CD4-positive, alpha-beta T cell treated with Interleukin-6 at 100 ng/mL for 8 hours (primary cell): ENCODE data around the gene GJD2.

Experiments used
- DNase-seq: peaks from one replicate; pipeline ENCODE4 v3.0.0-alpha.2; 2020; ENCODE audit warnings: mixed read lengths, low spot score

GJD2 gene

DNA sequence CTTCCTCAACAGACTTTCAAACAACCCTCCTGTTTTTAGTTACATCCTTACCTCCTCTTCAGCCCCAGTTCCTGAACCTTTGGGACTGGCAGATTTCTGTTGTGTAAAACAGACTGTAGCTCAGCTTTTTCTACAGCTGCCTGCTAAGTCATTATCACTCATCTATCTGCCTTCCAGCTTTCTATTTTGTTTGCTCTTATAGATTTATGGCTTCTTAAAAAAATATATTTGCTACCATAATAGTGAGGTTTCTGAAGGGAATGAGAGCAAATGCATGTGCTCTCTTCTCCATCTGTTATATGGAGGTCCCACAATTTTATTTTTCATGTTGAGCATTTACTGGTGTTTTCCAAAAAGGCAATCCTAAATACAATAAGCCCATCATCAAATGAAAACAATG is 18.2 kb upstream of the GJD2 start:
- DNase-seq, result no peak

DNA sequence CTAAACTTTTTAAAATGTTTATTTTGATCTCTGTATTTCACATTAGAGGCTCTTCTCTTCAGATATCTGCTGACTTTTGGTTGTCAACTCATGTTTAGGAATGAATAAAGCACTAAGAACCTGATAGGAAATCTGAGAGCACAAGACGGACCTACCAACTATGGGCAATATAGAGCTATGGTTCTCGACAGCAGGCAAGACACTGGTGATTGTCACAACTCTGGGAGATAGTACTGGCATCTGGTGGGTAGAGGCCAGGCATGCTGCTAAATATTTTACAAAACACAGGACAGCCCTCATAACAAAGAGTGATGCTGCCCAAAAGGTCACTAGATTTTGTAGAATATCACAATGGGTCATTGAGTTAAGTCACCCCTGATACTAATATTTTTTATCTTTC is 17.5 kb upstream of the GJD2 start:
- no peak for DNase-seq

DNA sequence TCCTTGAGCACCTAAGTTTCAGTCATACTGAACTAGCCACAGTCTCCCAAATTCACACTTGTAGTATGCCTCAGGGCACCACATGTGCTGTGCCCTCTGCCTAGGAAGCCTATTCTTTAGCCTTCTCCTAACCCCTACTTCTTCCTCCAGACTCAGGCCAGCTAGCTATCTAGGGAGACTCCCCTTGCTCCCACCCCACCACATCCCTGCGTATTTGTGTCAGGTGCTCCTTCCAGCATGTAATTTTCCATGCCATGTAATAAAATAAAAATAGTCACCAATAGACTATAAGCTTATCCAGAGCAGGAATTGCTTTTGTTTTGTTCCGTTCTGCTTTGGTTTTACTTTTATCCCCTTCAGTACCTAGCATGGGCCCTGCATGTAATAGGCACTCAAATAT is 14.9 kb upstream of the GJD2 start:
- no peak for DNase-seq

DNA sequence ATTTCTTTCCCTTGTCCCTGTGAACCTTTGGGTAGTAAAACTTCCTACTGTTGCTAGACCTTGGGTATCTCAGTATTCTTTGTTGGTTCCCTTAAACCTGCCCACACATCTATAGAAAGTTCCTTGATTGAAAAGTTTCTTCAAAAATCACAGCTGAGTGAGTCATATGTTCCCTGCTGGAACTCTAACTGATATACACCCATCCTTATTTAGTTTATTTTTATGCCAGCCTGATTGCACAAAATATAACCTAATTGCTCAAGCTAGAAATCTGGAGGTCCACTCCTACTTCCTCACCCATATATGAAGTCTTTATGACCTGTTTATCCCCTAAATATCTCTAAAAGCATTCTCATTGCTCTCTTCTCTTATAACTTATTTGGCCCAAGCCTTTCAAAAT is 13.7 kb upstream of the GJD2 start:
- no peak for DNase-seq

DNA sequence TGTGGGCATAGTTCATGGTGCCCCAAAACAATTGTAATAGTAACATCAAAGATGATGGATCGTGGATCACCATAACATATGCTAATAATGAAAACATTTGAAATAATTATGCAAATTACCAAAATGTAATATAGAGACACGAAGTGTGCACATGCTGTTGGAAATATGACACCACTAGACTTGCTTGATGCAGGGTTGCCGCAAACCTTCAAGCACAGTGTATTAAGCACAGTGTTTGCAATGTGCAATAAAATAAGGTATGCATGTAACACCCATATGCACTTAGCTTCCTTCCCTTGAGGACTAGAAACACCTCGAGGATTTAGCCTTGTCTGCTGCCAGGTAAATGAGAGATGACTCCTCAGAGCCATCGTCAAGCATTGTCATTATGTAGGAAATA is 10.9 kb upstream of the GJD2 start:
- no peak for DNase-seq

DNA sequence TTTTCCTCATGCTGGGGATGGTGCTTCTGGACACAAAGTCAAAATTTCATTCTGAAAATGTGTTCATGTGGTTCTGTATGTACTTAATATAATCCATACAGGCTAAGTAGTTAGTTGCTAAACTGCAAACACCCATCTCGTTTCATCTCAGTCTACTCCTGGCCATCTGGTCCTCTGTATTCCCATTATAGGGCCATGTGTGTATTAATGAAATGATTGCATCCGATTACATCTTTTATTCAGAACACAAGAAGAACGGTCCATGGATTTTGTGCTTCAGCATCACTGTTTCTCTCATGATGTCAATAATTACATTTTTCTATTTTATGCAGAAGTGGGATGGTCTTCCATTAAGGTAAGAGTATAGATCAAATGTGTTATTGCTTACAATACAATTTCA is 6.1 kb upstream of the GJD2 start:
- no peak for DNase-seq

DNA sequence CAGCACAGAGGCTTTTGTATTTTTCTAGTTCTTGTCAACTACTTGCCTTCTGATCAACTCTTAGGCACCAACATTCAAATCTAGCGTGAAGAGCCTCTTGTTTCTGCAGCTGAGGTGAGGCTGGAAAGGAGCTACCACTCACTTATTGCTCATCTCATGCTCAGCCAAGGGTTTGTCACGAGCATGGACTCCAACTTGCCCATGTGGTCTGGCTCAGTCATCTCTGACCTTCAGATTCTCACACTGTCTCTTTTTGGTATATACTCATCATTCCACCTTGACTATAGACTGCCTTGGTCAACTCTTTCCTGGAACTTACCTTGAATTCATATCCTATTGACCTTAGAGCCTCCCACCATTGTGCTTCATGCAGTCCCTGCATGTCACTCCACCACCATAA is 5.2 kb upstream of the GJD2 start:
- no peak for DNase-seq

DNA sequence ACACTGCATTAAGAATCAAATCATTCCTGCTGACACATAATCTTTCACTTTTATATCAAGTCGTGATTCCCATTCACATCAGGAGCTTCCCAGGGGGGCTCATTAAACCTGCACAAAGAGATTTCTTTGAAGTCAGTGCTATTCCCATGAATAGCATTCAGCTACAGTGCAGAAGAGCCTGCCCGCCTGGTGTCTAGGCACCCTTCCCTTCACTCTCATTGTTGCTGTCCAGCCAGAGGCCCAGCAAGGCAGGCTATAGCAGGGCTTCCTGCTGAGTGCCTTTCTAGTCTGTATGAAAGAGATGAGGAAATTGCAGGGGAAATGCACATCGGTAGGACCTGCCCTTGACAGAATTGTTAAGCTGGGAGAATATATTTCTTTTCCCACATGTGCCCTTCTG is 4.5 kb upstream of the GJD2 start:
- DNase-seq, result no peak

DNA sequence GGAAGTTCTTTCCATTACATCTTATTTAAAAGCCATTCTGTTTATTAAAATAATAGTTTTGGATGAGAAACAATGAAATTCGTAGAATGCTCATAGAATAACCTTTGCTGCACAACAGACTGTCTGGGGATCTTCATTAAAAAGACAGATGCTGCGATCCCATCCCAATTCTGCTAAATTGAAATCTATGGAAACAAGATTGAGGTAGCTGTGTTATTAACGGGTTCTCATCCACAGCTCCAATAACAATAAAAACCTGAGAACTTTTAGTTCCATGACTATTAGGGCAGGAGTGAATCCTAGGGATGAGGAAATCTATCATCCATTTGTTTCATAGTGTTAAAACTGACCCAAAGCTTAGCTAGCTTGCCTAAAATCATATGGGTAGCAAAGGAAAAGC is 2.5 kb upstream of the GJD2 start:
- DNase-seq, result no peak

DNA sequence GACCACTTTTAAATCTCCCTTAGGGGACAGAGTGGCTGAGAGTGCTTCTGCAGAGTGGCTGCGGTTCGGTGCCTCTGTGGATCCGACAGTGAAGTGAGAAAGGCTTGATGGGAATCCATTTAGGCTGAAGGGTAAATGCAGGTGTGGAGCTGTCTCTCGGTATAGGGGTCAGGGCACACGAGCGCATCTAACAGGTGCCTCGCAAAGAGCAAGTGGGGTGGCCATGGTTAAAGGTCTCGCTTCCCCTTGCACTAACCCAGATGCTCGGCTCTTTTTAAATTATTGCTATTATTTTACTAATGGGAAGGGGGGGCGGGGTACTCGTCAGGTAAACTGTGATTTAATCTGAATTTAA is 598 bp upstream of the GJD2 start:
- no peak for DNase-seq

DNA sequence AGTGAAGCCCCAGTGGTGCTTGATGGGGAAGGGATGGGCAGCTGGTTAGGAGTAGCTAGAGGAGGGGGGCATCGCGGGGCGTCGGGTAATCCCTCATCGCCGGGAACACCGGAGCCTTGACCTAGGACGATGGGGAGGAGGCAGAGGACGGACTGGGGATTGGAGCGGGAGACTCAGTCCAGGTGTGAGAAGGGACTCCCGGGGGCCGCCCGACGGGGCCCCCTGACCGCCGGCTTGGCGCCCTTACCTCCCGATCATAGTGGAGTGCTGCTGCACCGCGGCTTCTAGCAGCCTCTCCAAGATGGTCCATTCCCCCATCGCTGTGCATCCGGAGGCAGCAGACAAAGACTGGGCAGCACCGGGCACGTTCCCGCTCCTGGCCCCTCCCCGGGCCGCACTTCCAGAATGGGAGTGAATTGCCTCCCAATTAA is 612 bp downstream of the GJD2 start:
- no peak for DNase-seq

DNA sequence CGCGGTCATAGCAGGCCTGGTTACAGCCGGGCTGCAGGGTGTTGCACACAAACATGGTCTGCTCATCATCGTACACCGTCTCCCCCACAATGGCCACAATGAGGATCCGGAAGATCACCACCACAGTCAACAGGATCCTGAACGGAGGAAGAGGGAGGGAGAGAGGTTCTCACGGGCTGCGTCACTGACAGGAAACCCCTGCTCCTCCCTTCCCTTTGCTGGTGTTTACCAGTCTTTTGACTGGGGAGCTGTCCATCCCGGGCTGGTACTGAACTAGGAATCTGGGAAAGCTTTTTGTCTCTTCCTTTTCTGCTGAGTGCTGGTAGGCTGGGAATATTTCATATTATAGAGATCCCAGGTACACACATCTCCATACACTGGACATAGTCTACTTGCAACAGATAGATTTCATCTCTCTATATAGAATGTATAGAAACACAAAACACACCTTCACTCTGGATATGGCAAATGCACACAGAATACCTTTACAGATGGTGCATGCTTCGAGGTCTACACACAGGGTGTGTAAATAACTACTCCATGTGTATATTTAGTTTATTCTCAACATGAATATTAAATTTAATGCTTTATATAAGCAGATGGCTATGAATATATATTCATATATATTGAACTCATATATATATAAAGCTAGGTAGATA is 1.4 kb downstream of the GJD2 start:
- no peak for DNase-seq

DNA sequence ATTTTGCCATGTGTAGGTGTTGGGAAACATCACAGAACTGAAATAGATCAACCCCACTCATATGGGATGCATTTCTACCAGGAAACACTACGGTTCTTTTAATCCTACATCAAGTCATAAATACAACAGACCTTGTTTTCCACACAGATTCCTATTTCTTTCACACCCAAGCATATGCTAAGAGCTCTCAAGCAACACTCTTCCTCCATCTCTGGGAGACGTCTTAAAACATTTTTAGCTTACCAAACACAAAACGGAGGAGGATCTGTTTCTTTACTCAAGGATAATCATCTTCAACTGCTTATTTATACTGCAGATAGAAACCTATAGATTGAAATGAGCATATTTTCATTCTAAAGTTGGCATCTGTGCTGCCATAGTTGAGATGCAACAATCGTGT is 5.1 kb downstream of the GJD2 start:
- no peak for DNase-seq

DNA sequence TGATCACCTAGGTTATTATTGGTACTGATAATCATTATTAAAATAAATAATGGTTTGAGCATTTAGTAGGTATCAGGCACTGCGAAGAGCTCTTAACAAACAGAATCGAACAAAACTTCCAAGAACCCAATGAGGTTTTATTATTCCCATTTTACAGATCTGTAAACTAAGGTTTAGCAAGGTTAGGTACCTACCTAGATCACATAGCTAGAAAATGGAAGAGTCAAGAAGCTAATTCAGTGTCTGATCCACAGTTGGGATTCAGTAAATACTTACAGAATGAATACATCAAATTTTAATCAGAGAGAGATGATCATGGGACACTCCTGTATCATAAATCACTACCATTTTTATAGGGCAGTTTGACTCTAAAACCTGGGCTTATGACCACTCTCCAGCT is 15.5 kb downstream of the GJD2 start:
- no peak for DNase-seq

DNA sequence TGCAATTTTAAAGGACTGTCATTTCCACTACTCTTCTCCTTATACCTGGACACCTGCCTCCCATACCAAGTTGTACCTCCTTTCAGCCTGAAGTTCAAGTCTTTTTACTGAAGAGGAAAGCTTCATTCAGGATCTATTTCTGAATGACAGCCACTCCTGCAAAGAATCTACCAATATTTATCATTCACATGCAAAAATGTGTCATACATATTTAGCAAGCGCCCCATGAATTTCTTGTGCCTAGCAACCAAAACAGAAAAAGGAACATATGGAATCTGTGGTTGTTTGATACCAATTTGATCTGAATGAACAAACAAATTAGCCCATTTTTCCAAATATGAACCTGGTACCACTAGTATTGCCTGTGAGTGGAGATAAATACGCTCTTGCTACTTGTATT is 16.8 kb downstream of the GJD2 start:
- DNase-seq, result no peak

DNA sequence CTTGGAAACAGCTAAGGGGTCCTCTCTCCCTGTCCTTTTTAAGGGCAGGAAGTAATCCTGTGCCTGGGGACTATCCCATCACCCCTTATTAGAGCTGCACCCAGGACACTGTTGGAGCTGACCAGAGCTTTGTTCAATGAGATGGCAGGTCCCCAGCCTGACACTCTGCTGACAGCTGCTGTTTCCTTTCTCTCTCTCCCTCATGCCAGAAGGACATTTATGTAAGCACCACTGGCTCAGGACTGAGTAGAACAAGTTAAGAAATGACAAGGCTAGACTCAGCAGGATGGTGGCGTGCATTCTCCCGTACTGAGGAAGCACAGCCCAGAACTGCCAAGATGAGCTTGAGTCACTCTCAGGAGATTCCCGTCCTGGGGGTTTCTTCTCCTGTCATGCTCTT is 17.3 kb downstream of the GJD2 start:
- DNase-seq, result no peak

DNA sequence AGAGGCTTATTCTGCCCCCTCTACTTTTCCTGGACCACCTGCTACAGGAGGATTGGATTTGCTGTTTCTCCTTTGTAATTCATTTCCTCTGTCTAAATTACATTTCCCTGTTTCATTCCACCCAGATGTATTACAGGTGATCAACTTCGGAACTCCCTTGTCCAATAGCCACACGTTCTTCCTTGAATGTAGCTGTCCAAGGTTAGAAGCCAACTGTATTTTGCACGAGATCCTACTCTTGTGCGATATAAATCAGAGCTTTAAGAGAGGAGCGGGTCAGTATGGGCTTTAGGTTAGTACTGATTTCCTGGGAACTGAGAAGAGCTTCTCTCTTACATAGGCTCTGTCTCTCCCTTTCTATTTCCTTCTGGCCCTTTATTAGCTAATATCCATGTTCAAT is 20.5 kb downstream of the GJD2 start:
- DNase-seq, result no peak

DNA sequence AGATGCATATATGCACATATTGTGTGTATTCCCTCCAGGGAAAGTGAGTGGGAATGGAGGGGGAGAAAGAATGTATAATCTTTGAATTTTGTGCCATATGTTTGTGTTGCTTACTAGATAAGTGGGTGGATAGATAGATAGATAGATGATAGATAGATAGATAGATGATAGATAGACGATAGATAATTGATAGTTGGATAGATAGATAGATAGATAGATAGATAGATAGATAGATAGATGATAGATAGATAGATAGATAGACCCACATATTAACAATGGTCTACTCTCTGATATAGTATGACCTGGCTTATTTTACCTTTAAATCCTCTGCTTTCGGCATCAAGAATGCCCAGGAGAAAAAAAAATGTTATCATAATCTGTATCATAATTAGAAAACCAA is 21.2 kb downstream of the GJD2 start:
- DNase-seq, result no peak

DNA sequence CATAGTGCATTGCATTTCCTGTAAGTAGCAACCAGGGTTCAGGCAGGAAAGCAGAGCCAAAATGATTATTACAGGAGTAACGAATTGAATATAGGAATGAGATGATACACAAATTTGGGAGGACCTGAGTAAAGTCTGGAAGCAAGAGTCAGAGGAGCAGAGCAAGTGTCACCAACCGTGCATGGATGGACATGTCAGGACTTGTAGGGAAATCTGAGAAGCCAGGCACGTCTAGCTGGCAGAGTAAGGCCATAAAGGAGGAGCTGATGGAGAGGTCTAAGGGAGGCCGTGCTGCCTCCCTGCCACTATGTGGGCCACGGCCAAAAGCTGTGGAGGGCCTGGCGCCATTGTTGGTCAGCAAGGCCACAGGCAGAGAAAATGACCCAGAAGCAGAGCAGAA is 22.4 kb downstream of the GJD2 start:
- DNase-seq, result no peak

DNA sequence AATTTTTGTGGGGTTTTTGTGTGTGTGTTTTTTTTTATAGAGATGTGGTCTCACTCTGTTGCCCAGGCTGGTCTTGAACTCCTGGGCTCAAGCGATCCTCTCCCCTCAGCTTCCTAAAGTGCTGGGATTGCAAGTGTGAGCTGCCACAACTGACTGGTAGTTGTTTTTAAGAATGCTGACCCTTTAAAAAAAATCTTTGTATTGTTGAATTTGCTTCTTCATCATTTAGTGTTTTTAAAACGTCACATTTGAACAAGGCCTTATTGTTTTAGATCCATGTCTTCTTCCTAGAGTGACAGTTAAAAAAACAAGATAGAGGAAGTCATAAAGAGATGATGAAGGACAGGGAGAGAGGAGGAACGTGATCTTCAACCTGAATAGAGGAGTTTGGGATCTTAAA is 24.1 kb downstream of the GJD2 start:
- no peak for DNase-seq

DNA sequence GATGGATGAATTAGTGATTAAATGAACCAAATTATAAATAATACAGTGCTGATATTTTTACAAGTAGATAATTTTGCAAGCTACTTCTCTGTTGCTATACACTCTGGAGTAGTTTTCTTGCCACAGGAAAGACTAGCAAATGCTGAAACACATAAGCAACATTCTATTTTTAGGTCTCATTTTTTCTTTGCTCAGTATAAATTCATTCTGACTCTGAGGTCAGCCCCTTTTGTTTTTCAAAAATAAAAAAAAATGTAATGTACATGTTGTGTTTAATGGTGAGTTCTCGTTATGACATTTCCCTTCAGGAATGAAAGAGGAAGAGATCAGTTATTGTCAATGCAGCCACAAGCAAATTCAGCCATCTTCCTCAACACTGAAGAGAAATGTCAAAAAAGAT is 24.9 kb downstream of the GJD2 start:
- DNase-seq, result no peak

DNA sequence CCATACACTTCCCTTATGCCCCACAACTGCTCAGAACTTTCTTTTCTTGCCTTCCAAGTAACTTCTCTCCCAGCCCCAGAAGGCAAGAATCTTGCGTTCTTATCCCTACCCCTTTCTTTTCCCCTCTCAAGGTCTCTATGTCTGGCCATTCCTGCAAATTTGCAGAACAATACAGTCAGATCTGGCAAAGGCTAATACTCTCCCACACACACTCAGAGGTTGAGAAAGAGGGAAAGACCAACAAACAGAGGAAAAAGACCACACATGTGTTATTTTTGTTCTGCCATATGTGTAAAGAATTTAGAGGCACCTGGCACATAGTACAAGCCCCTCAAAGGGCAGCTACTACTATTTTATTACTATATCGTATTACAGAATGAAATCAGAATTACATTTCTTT is 25.7 kb downstream of the GJD2 start:
- no peak for DNase-seq

DNA sequence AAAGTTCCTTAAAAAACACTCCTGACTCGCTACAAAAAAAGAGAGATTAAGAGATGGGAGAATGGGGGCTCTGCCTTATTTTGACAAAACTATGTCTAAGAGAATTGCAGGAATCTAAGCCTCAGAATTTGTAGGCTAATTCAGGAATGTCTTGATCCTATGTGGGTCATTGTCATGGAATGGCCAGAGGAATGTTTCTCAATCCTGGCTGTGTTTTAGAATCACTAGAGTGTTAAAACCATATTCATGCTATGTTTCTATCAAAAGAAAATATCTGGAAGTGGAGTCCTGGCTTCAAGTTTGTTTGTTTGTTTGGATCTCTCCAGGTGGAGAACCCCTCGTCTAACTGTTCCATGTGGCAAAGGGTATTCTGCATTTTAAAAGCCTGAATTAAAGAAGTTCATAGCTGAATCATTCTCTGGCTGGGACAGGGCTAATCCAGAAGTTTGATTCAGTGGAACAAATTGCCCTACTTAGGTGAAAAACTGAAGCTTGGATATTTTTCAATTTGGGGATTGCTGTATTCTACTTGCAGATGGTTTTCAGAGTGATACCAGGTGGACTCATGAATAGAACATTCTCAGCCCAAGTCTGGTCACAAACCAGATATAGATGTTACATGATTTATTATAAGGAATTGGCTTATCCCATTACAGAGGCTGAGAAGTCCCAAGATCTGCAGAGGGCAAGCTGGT is 28.2 kb downstream of the GJD2 start:
- DNase-seq, result no peak

DNA sequence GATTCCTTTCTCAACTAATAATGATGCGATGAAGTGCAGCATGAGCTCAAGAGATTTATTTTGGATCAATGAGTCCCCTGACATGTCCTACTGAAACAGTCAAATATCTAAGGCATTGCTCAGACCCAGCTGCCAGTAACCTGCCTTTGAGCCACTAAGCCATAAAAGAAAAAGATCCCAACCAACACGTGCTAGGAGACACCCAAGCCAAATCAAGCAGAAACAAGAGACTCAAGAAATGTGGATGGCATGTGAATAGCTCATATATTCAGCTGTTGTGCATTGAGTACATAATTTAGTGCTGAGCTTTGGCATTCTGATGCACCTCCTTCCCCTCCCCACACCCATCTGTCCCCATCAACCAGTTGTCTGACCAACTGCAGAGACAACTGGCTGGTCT is 29.2 kb downstream of the GJD2 start:
- DNase-seq, result no peak
